Keratinocyte (primary cell): Measurements from ENCODE around the gene VAV1. TPM values are rescaled to one million over a fixed set of nuclear protein-coding genes. Genes with fewer than 3 reads are reported as not detected.

Source experiments
- DNase-seq: peaks from one replicate; pipeline ENCODE4 v3.0.0-alpha.2; 2011; ENCODE audit warnings: low read depth, missing footprints, low spot score
- FAIRE-seq: peaks from 2 replicates; lab custom pipeline; 2011; peaks lifted over from hg19 to GRCh38; lab: Jason Lieb, UNC
- H2AFZ ChIP-seq: 2 replicates; pipeline ENCODE4 v1.6.0; 2012; ENCODE audit warnings: low read length, control low read depth, inconsistent platforms; ENCODE audit not compliant: control insufficient read depth
- H3K27ac ChIP-seq: 2 replicates; pipeline ENCODE4 v1.5.1; 2011; ENCODE audit warnings: low read length; ENCODE audit not compliant: control insufficient read depth, insufficient read depth
- H3K27me3 ChIP-seq: 3 replicates; pipeline ENCODE4 v1.6.0; 2011; ENCODE audit warnings: low read length; ENCODE audit not compliant: control insufficient read depth, insufficient read depth; ENCODE audit errors: extremely low read depth
- H3K36me3 ChIP-seq, 2 experiments: 2 replicates in 1 of 2; 3 replicates in 1 of 2; pipeline ENCODE4 v1.5.1; 2011; ENCODE audit warnings: low read length in 2 of 2, mild to moderate bottlenecking in 1 of 2; ENCODE audit not compliant: control insufficient read depth in 2 of 2, insufficient read depth in 2 of 2; ENCODE audit errors: extremely low read depth in 1 of 2
- H3K4me1 ChIP-seq: 3 replicates; pipeline ENCODE4 v1.5.1; 2011; ENCODE audit warnings: low read length; ENCODE audit not compliant: control insufficient read depth, insufficient read depth; ENCODE audit errors: extremely low read depth
- H3K4me2 ChIP-seq: 3 replicates; pipeline ENCODE4 v1.6.0; 2011; ENCODE audit warnings: low read depth, low read length; ENCODE audit not compliant: control insufficient read depth, insufficient read depth; ENCODE audit errors: extremely low read depth
- H3K4me3 ChIP-seq, 3 experiments: fragments of 200-600 bp in 1 of 3; sonication (generic) in 1 of 3; 2 replicates in 2 of 3; 3 replicates in 1 of 3; pipeline ENCODE4 v1.5.1; 2011 to 2016; ENCODE audit warnings: low read length in 3 of 3, mild to moderate bottlenecking in 3 of 3, control low read depth in 2 of 3, inconsistent platforms in 1 of 3, low read depth in 1 of 3, mixed read lengths in 1 of 3, mixed run types in 1 of 3, moderate library complexity in 1 of 3; ENCODE audit not compliant: control insufficient read depth in 2 of 3, insufficient read depth in 2 of 3; ENCODE audit errors: extremely low read depth in 1 of 3
- H3K79me2 ChIP-seq: 2 replicates; pipeline ENCODE4 v1.6.0; 2012; ENCODE audit warnings: low read length; ENCODE audit not compliant: control insufficient read depth, insufficient read depth
- H3K9ac ChIP-seq: 3 replicates; pipeline ENCODE4 v1.6.0; 2011; ENCODE audit warnings: low read length; ENCODE audit not compliant: control insufficient read depth, insufficient read depth; ENCODE audit errors: extremely low read depth
- H3K9me1 ChIP-seq: 3 replicates; pipeline ENCODE4 v1.6.0; 2011; ENCODE audit warnings: low read length; ENCODE audit not compliant: control insufficient read depth, insufficient read depth; ENCODE audit errors: extremely low read depth
- H3K9me3 ChIP-seq: 2 replicates; pipeline ENCODE4 v1.5.1; 2012; ENCODE audit warnings: low read depth, low read length; ENCODE audit not compliant: control insufficient read depth
- H4K20me1 ChIP-seq: 3 replicates; pipeline ENCODE4 v1.6.0; 2011; ENCODE audit warnings: low read length; ENCODE audit not compliant: control insufficient read depth, insufficient read depth; ENCODE audit errors: extremely low read depth
- EZH2 ChIP-seq: IDR thresholded peaks from one replicate; pipeline ENCODE4 v1.6.1; 2012; ENCODE audit warnings: inconsistent platforms, mild to moderate bottlenecking, low read length, moderate library complexity
- dilution Hi-C: fragments of 300-500 bp; cut with MboI; formaldehyde crosslinking; loops from one replicate; pipeline ENCODE4 v1.7.0; 2020; ENCODE audit warnings: low sequenced_read_pairs; ENCODE audit not compliant: extremely low pct_ligation_motif_present
- polyA plus RNA-seq, 5 experiments: library from polyadenylated mRNA; depleted of rRNA in 3 of 5; stranded (reverse) in 3 of 5; stranded (forward) in 1 of 5; unstranded in 1 of 5; fragments of >200 nt; gene quantifications; 1 replicate in 1 of 5; 2 replicates in 3 of 5; 3 replicates in 1 of 5; pipeline versions ENCODE4 v1.2.1 to v1.2.3, GENCODE V29; 2011 to 2012; ENCODE audit warnings: missing spikeins in 2 of 5, low read depth in 1 of 5, low replicate concordance in 1 of 5
- TF ChIP-seq, protein P1 (sequence below), 3 experiments: IDR thresholded peaks in 1 of 3; conservative IDR thresholded peaks in 1 of 3; optimal IDR thresholded peaks in 1 of 3; 2 replicates in 2 of 3; 3 replicates in 1 of 3; pipeline versions ENCODE3 to v1.5.1; 2011; ENCODE audit warnings: low read length in 3 of 3, mild to moderate bottlenecking in 3 of 3, moderate library complexity in 2 of 3, control low read depth in 1 of 3, inconsistent platforms in 1 of 3; ENCODE audit not compliant: insufficient read depth in 2 of 3; ENCODE audit errors: extremely low read depth in 1 of 3

The VAV1 gene
- polyA plus RNA-seq, 1 donor (not counting 4 experiments of a cell fraction or from before 2014, with no cell fraction given), result 0.42 TPM

DNA sequence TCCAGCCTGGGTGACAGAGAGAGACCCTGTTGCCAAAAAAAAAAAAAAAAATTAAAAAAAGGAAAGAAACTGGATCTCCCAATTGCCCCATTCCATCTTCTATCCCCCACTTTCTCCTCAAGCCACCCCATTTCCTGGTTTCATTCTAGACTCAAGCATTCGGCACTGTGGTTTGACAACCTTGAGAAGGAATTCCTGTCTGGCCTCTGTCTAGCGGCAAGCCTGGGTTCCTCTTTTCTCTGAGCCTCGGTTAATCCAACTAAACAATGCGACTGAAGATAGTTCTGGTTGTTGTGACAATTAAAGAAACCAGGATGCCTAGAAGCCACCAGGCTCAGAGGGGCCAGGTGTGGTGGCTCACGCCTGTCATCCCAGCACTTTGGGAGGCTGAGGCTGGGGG is 48.8 kb upstream of the VAV1 start:
- TF ChIP-seq EZH2, result no peak
- TF ChIP-seq, protein P1, sequence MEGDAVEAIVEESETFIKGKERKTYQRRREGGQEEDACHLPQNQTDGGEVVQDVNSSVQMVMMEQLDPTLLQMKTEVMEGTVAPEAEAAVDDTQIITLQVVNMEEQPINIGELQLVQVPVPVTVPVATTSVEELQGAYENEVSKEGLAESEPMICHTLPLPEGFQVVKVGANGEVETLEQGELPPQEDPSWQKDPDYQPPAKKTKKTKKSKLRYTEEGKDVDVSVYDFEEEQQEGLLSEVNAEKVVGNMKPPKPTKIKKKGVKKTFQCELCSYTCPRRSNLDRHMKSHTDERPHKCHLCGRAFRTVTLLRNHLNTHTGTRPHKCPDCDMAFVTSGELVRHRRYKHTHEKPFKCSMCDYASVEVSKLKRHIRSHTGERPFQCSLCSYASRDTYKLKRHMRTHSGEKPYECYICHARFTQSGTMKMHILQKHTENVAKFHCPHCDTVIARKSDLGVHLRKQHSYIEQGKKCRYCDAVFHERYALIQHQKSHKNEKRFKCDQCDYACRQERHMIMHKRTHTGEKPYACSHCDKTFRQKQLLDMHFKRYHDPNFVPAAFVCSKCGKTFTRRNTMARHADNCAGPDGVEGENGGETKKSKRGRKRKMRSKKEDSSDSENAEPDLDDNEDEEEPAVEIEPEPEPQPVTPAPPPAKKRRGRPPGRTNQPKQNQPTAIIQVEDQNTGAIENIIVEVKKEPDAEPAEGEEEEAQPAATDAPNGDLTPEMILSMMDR (optimal IDR thresholded peaks at IDR 0.05 in 1 of 3, IDR thresholded peaks at IDR 0.05 in 1 of 3, conservative IDR thresholded peaks at IDR 0.05 in 1 of 3; ENCODE audit: extremely low read depth in 1 of 3, insufficient read depth in 2 of 3, low read length in 3 of 3), result no peak
- Histone ChIP-seq H3K9ac (no peak overlapping the region), H3K36me3 (no peaks in the 10 kb centered on the region), H3K9me1 (no peaks in the 10 kb centered on the region), H3K27me3 (no peaks in the 10 kb centered on the region), H3K79me2 (no peaks in the 10 kb centered on the region), H3K4me3 (no peak overlapping the region), H3K9me3 (no peaks in the 10 kb centered on the region), H2AFZ (no peak overlapping the region), H4K20me1 (no peaks in the 10 kb centered on the region), H3K4me2 (no peak overlapping the region), H3K27ac (no peak overlapping the region), H3K4me1 (peaks cover 14% of the 10 kb centered on the region)
- no peak for DNase-seq
- no peak for FAIRE-seq
- dilution Hi-C loops, result no loop called here

DNA sequence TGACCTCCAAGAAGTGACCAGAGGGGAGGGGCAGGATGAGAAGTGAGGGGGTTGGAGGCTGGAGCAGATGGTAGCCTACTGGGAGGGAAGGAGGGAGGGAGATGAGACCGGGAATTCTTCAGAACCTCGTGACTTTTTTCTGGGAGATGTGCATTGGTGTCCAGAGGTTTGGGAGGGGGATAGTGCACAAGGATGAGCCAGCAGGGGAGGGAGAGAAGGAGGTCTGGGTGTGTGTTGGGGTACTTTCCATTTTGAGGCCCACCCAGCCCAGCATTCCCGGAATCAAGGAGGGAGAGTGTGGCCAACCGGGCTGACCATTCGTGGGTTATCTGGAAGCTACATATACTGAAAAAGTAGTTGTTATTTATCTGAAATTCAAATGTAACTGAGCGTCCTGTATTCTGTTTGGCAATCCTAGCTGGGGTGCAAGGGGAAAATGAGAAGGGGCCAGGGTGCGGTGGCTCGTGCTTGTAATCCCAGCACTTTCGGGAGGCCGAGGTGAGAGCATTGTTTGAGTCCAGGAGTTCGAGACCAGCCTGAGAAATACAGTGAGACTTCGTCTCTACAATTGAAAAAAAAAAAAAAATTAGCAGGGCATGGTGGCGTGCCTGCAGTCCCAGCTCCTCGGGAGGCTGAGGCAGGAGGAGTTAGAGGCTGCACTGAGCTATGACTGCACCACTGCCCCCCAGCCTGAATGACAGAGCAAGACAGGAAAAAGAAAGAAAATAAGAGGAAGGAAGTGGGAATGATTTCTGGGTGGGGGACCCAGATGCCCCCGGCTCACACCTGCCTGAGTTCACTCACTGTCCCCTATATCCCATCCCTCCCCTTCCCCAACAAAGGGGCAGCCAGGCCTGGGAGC is 47.6 kb upstream of the VAV1 start:
- H3K27me3 ChIP-seq, result no peaks in the 10 kb centered on the region
- DNase-seq, result no peak
- dilution Hi-C loops, result no loop called here
- no peak for FAIRE-seq
- no peak overlapping the region for H3K4me3 ChIP-seq
- H2AFZ ChIP-seq, result no peak overlapping the region
- peaks cover 0 to 2% of the 10 kb centered on the region in 2 experiments for H3K36me3 ChIP-seq
- no peaks in the 10 kb centered on the region for H3K79me2 ChIP-seq
- H3K9ac ChIP-seq, result no peak overlapping the region
- H3K27ac ChIP-seq, result no peak overlapping the region
- peaks cover 14% of the 10 kb centered on the region for H3K4me1 ChIP-seq
- no peaks in the 10 kb centered on the region for H4K20me1 ChIP-seq
- no peaks in the 10 kb centered on the region for H3K9me3 ChIP-seq
- no peak overlapping the region for H3K4me2 ChIP-seq
- TF ChIP-seq, protein P1 (optimal IDR thresholded peaks at IDR 0.05 in 1 of 3, IDR thresholded peaks at IDR 0.05 in 1 of 3, conservative IDR thresholded peaks at IDR 0.05 in 1 of 3; ENCODE audit: extremely low read depth in 1 of 3, insufficient read depth in 2 of 3, low read length in 3 of 3), result no peak
- TF ChIP-seq EZH2, result no peak
- no peaks in the 10 kb centered on the region for H3K9me1 ChIP-seq
